Measurements from ENCODE around the gene ZIC1.

ZIC1 gene

DNA sequence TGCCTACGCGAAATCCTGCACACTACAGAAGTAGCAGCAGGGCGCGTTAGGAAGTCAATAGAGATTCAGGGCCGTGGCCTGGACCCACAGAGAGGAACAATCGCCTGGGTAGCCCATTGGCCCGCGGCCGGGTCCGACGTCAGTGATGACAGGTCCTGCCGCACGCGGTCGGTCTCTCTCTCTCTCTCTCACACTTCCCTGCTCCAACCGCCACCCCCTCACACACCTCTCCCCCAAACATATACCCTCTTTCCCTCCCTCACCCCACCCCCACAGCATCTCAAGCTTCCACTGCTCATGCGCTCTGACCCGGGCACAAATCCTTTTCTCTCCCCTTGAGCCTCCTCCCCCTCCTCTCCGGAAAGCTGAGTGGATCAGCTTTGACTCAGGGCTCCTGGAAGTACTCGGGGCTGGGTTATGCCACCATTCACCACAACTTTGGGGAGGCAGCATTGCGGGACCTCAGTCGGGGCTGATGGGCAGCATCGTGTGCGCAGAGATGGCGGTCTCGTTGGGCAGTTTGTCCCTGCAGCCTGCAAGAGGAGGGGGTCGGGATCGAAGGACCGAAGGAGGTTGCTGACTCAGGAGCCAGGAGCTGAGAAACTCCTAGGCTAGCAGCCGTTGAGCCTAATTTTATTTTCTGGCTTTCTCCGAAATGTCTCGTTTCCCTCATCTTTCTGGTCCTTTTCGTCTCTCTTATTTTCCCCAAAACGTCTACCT is 11.8 kb upstream of the ZIC1 start:
- DNase-seq = no peak

GRCh38 chr3:147397875-147398812 is 11.0 kb upstream of the ZIC1 start:
- no peak for DNase-seq

GRCh38 chr3:147398813-147399534 is 10.2 kb upstream of the ZIC1 start:
- DNase-seq = no peak

DNA sequence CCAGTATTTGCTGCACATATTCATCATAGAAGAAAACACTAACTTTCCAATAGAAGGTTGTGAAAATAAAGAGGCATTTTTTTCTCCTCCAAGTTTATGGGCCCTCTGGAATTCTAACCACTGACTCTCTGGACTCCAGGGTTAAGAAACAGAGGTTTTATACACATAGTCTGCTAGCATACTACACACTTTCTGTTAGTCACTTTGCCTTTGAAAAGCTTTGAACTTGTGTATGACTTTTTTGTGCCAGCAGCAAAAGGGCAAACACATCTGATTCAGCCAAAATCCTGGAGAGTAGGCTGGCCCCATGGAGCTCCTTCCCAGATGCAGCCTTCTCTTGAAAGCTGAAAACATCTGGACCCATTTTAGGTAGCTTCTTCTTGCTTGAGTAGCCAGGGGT is 9.1 kb upstream of the ZIC1 start:
- no peak for DNase-seq

DNA sequence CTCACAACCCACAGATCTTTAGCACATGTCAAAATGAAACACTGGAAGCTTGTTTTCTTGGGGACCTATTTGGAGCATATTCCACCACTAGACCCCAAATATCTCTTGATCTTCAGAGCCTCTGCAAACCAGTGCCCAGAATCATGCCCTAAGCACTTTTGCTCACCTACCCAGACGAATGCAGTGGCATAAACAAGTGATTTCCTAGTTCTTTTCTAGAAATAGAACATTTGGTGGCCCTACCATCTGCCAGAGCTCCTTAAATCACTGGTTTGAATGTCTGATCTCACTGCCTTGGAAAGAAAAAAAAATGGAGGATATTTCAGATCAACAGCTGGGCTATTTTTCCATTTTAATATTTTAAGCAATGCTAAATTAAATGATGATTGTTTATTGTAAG is 8.2 kb upstream of the ZIC1 start:
- no peak for DNase-seq

- no peak for DNase-seq
Measured at GRCh38 chr3:147401421-147401820, 7.7 kb upstream of the ZIC1 start.

DNA sequence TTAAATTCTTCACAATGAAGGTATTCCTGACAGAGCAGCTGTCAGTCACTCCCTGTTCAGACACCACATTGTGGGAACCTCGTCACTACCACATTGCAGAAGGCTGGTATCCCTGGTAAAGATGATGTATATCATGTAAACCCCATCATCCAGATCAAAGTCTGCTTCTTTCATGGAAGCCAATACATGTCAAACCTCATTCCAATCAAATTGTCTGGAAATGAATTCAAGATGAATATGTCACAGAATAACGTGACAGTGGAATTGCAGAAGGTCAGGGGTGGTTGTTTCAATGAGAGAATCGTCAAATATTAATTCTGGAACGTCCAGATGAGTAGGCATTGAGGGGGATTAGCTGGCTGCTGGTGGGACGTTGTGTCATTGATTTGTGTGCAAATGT is 7.0 kb upstream of the ZIC1 start:
- no peak for DNase-seq

DNA sequence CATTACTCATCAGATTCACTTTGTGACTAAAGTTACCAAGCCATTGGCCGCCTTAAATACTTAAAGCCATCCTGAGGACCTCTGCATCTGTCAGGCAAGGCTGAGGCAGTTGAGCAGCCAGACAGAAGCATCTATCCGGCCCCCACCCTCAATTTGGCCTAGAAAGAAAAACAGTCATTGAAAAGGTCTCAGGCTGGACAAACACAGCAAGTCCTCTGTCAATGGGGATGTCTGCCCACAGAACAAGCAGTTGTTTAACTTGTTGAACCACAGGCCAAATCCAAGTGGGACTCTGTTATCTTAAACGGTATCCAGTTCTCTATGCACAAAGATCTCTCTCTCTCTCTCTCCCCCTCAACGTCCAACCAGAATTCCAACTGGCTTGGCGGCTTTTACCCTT is 5.7 kb upstream of the ZIC1 start:
- DNase-seq = no peak

- DNase-seq = no peak
Measured at GRCh38 chr3:147404000-147404799, 5.0 kb upstream of the ZIC1 start.

GRCh38 chr3:147404800-147405230 is 4.3 kb upstream of the ZIC1 start:
- no peak for DNase-seq

DNA sequence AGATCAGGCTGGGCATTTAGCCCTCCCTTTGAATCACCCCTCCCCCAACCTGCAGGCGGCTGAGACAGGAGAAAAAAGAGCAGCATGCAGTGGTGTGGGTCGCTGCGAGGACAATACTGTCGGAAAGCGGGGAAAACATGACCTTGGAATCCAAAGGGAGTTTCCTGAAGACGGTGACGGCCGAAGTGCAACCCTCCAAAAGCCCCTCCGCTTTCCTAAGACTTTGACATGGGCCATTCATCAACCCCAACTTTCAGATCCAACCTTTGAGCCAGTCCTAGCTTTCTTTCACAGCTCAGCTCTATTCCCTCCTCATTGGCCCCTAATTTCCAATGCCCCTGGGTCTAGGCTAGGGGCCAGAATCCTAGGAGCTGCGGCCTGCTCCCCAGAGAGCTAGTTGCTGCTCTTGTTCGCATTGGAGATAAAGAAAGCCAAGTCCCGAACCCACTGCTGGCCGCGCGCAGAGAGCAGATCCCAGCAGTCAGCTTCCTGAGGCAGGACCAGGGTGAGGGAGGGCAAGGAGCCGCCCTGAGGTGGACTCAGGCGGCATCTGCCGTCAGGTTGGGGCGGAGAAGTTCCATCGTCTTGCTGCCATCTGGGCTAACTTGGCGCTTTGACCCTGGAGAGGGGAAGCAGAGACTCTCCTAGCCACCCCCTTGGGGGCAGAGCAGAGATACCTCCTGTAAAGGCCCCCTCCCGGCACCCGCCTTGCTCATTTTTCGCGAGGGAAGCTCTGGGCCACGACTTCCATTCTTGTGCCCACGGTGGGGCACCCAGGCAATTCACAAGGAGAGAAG is 3.7 kb upstream of the ZIC1 start:
- DNase-seq = no peak

- no peak for DNase-seq
Measured at GRCh38 chr3:147406028-147406931, 2.9 kb upstream of the ZIC1 start, which contains the start of gene ZIC4. Gene ZIC4 (minus strand): TSS chr3:147406543. CDS start chr3:147402797, 3,746 bp downstream.

DNA sequence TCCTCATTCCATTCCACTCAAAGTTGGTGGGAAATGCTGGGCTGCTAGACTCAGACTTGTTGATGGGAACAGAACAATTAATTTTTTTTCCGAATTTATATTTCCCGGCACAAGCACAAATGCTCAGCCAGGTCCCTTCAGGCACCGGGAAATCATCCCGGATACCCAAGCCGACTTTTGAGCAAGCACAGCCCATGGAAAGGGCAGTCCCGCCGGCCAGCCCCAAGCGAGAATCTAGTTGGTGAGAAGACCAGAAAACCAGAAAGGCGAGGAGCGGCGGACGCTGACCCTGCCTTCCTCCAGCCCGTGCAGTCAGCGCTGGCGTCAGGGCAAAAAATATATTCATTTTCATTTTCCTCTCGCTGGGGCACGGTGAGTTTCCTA is 2.1 kb upstream of the ZIC1 start:
- no peak for DNase-seq

DNA sequence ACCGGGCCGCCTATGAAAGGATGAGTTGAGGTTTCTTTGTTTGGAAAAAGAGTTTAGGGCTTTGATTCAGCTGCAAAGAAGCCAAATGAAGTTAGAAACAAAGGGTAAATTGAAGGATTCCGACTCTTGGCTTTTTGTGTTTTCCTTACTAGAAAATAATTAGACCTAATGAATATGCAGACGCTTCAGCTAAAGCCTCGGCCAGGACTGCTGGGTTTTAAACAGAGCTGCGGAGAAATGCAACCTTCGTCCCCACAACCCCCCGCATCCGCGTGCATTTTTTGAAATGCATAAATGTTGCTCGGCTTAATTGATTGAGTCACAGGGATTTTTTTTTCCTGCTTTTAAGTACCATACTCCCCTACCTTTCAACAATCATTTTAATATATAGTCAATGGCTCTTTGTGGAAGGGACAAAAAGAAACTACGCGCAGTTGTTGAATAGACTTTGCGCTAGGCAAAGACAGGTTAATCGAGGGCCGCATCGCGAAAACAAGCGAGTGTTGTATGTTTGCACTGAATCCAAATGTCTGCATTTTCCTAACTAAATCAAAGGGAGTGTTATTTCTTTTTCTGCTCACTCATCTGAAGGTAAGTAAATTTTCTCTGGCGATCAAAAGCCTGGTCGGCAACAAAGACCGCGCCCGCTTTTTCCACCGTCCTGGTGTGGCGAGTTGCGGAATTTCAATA is 1.5 kb upstream of the ZIC1 start:
- DNase-seq = no peak

- no peak for DNase-seq
Measured at GRCh38 chr3:147408188-147409100, 721 bp upstream of the ZIC1 start.

- no peak for DNase-seq
Measured at GRCh38 chr3:147410116-147410525, 956 bp downstream of the ZIC1 start.

GRCh38 chr3:147410526-147411237 is 1.5 kb downstream of the ZIC1 start:
- DNase-seq = no peak

DNA sequence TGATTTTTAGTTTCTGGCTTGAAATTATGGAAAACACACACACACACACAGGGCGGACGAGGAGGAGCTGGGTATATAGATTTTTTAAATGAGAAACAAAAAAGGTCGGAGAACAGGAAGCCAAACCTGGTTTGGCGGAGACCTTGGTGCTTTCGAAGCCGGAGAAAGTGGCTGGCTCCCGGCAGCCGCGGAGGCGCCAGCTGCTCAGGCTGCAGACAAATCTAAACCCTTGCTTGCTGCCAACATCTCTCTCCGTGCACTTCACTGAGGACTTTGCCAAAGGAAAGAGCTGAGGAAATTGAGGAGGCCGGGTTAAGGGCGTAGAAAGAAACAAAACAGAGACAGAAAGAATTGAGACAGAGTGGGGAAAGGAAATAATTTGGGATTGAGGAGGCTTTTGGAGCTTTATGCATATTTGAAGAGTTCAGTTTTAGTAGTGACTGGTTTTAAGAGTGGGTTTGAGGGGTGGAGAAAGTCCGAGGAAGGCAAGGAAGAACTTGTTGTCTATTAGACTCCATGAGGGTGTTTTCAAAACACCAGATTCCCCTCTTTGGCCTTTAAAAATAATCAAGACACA is 2.2 kb downstream of the ZIC1 start:
- no peak for DNase-seq
